Transverse colon (tissue), 4 donors: Measurements from ENCODE around the gene PPM1H. TPM values are rescaled to one million over a fixed set of nuclear protein-coding genes. Genes with fewer than 3 reads are reported as not detected.
"Not testable (repeated sequence)": the region's sequence is repeated elsewhere in the genome, so short reads cannot be mapped to it uniquely, and the experiment has no call there.

Source experiments
- DNase-seq: peaks from one replicate; pipeline ENCODE4 v3.0.0-alpha.2; 2019
- H3K27ac ChIP-seq, 4 donors: fragments of 200-600 bp; sonication (generic); 2 replicates each; pipeline ENCODE4 v1.5.1; 2016 to 2018; ENCODE audit warnings: inconsistent platforms in 4 of 4
- H3K27me3 ChIP-seq: fragments of 200-600 bp; sonication (generic); 2 replicates; pipeline ENCODE4 v1.5.1; 2017; ENCODE audit warnings: inconsistent platforms
- H3K36me3 ChIP-seq, 4 donors: fragments of 200-600 bp; sonication (generic); 2 replicates each; pipeline ENCODE4 v1.5.1; 2017 to 2019; ENCODE audit warnings: inconsistent platforms in 4 of 4
- H3K4me1 ChIP-seq, 4 donors: fragments of 200-600 bp; sonication (generic); 2 replicates each; pipeline ENCODE4 v1.5.1; 2017 to 2020; ENCODE audit warnings: inconsistent platforms in 4 of 4
- H3K4me3 ChIP-seq, 4 donors: fragments of 200-600 bp; sonication (generic); 1 replicate in 1 of 4; 2 replicates in 3 of 4; pipeline versions ENCODE4 v1.5.1 to v1.6.1; 2017 to 2019; ENCODE audit warnings: inconsistent platforms in 4 of 4
- H3K9me3 ChIP-seq, 2 donors: fragments of 200-600 bp; sonication (generic); 2 replicates each; pipeline ENCODE4 v1.5.1; 2017 to 2019; ENCODE audit warnings: inconsistent platforms in 2 of 2
- EP300 ChIP-seq: sonication (generic); formaldehyde crosslinking; IDR thresholded peaks from one replicate; pipeline ENCODE4 v1.6.1; 2017; ENCODE audit warnings: antibody characterized with exemption, low read depth
- POLR2A ChIP-seq: fragments of 450-650 bp; IDR thresholded peaks from one replicate; pipeline ENCODE4 v1.6.1; 2016; ENCODE audit warnings: antibody characterized with exemption, mild to moderate bottlenecking, moderate library complexity
- POLR2AphosphoS5 ChIP-seq, 3 donors: sonication (generic); formaldehyde crosslinking; IDR thresholded peaks; one replicate each; pipeline ENCODE4 v1.6.1; 2016; ENCODE audit warnings: antibody characterized with exemption in 3 of 3
- WGBS, 2 donors: methylation state at CpG; one replicate each; pipeline ENCODE4 v1.1.5; 2018; ENCODE audit warnings: low coverage in 1 of 2; 5-methylcytosine and 5-hydroxymethylcytosine counted together
- in situ Hi-C, 4 donors: fragments of 200-750 bp; cut with MboI; loops; one replicate each; pipeline versions ENCODE4 v1.15.0 to v1.15.1; 2017; ENCODE audit warnings: low sequenced_read_pairs in 3 of 4, low pct_ligation_motif_present in 1 of 4, low pct_unique_long_range_greater_than_20kb in 1 of 4
- intact Hi-C: fragments of 100-400 bp; cut with DNase I; formaldehyde crosslinking; loops from one replicate; pipeline ENCODE4 v1.15.1; 2023; ENCODE audit warnings: low total_unique reads
- total RNA-seq, 4 donors: library from RNA; depleted of rRNA; stranded (reverse); fragments of >200 nt; gene quantifications; one replicate each; pipeline ENCODE4 v1.1.0, GENCODE V29; 2016
- TF ChIP-seq, protein P1 (sequence below), 5 experiments: fragments of 200-600 bp in 3 of 5; fragments of 450-650 bp in 2 of 5; sonication (generic) in 3 of 5; IDR thresholded peaks; 1 replicate in 2 of 5; 2 replicates in 3 of 5; pipeline ENCODE4 v1.5.1; 2016 to 2017; ENCODE audit warnings: antibody characterized with exemption in 5 of 5, inconsistent platforms in 3 of 5, mild to moderate bottlenecking in 2 of 5, moderate library complexity in 1 of 5

PPM1H gene
- total RNA-seq, 4 donors from 2014 or later = 0.37 to 3.2 (median 2.8) TPM

DNA sequence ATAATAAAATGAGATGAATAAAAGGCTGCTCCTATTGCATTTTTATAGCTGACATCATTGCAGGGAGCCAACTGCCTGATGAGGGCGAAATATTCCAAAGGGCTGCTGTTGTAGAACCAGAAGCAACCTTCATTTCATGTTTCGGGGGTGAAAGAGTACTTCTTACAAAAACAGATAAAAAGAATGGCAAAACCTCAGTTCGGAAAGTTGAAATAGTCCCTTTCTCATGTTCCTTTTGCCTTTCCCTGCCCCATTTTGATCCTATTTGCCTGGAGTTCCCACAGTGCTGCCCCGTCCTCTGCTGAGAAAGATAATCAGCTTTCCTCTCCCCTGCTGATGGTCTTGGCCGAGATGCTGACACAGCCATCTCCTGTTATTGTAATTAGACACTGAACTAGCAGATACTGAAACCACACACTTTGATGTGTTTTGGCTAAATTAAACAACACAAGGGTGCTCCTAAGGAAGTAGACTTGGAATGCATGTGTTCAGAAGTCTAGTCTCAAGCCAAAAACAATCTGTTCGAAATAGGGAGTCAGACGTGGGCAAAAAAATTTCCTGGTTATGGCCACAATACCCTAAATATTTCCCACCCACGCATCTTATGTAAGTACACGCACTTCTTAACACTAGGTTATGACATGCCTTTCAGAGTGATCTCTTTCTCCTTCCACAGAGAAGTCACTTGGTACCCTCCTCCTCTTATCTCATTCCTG is 117.2 kb downstream of the PPM1H start:
- 62 to 64% methylated on average over 9 of the region's 9 CpGs for WGBS, 2 donors

DNA sequence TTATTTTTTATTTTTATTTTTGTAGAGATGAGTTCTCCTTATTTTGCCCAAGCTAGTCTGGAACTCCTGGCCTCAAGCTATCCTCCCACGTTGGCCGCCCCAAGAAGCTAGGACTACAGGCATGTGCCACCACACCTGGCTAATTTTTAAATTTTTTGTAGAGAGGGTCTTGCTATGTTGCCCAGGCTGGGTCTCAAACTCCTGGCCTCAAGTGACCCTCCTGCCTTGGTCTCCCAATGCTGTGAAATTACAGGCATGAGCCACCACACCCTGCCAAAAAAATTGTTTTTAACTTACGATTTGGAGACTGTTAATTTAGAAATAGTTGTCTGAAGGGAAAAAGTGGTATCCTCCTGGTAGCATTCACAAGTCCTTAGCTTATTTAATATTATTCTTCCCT is 120.7 kb downstream of the PPM1H start:
- DNase-seq = no peak
- TF ChIP-seq EP300 (no peak), POLR2AphosphoS5 (IDR thresholded peaks at IDR 0.05) (no peak), POLR2A (no peak)
- TF ChIP-seq, protein P1, sequence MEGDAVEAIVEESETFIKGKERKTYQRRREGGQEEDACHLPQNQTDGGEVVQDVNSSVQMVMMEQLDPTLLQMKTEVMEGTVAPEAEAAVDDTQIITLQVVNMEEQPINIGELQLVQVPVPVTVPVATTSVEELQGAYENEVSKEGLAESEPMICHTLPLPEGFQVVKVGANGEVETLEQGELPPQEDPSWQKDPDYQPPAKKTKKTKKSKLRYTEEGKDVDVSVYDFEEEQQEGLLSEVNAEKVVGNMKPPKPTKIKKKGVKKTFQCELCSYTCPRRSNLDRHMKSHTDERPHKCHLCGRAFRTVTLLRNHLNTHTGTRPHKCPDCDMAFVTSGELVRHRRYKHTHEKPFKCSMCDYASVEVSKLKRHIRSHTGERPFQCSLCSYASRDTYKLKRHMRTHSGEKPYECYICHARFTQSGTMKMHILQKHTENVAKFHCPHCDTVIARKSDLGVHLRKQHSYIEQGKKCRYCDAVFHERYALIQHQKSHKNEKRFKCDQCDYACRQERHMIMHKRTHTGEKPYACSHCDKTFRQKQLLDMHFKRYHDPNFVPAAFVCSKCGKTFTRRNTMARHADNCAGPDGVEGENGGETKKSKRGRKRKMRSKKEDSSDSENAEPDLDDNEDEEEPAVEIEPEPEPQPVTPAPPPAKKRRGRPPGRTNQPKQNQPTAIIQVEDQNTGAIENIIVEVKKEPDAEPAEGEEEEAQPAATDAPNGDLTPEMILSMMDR (IDR thresholded peaks at IDR 0.05) = no peak
- H3K4me3 ChIP-seq = no peak overlapping the region
- no peak overlapping the region for H3K27ac ChIP-seq
- intact Hi-C loops = no loop called here
- in situ Hi-C loops = no loop called here
- H3K4me1 ChIP-seq = peaks cover 0 to 6% (median 2%) of the 10 kb centered on the region in 4 donors
- no peaks in the 10 kb centered on the region for H3K36me3 ChIP-seq
- no peaks in the 10 kb centered on the region for H3K27me3 ChIP-seq
- WGBS, 2 donors = 83 to 89% methylated on average over 1 to 3 of the region's 3 CpGs
- H3K9me3 ChIP-seq = no peaks in the 10 kb centered on the region

More for the DNA sequence above, 117.2 kb downstream of the PPM1H start:
- Histone ChIP-seq H3K27me3 (no peaks in the 10 kb centered on the region), H3K9me3 (no peaks in the 10 kb centered on the region), H3K27ac (no peak overlapping the region), H3K36me3 (no peaks in the 10 kb centered on the region), H3K4me1 (peaks cover 0 to 6% (median 2%) of the 10 kb centered on the region in 4 donors), H3K4me3 (no peak overlapping the region)
- intact Hi-C loops (no loop called here), in situ Hi-C loops (no loop called here)
- DNase-seq = no peak
- TF ChIP-seq, protein P1 (IDR thresholded peaks at IDR 0.05) = no peak
- TF ChIP-seq EP300 (no peak), POLR2A (no peak), POLR2AphosphoS5 (IDR thresholded peaks at IDR 0.05) (no peak)

DNA sequence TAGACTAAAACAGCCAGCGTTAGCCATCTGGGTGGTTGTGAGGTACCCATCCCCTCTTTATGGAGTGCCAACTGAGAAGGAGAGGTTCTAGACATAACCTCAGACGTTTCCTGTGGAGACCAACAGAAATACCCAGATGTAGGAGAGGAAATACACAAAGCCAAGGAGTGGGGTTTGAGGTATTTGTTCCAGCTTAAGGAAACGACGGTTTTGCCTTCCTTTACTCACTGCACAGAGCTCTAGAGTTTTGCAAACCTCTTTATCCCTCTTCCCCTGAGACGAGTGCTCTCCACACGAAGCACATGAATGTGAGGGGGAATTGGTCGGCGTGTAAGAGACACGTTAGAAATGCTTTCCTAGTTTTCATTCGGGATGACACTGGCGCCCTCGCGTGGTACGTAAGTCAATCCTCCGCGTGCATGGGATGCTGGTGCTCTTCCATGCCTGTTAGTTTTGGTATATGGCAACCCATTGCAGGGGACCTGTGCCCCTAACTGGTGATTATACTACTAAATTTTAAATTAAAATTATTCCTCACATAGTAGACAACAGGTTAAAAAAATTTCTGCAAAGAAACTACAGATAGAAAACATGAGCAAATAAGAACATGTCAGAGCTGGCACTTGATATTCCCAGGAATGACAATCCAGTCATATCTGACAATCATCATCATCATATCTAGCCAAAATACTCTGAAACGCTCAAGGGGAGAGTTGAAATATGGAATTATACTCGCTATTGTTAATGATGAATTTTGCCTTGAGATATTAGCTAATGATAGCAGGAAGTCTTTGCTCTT is 121.7 kb downstream of the PPM1H start:
- Histone ChIP-seq H3K9me3 (no peaks in the 10 kb centered on the region), H3K27me3 (no peaks in the 10 kb centered on the region), H3K36me3 (no peaks in the 10 kb centered on the region), H3K27ac (no peak overlapping the region), H3K4me3 (peak overlapping the region in 1 of 4 donors; percentile 5), H3K4me1 (peaks cover 0 to 6% (median 2%) of the 10 kb centered on the region in 4 donors)
- TF ChIP-seq POLR2AphosphoS5 (IDR thresholded peaks at IDR 0.05) = no peak
- TF ChIP-seq, protein P1 (IDR thresholded peaks at IDR 0.05) = peak; percentile 23 to 54 (median 42)
- TF ChIP-seq EP300 = no peak
- no peak for TF ChIP-seq POLR2A
- intact Hi-C loops = no loop called here
- WGBS, 2 donors = 23 to 28% methylated on average over 16 to 18 of the region's 18 CpGs
- in situ Hi-C loops = no loop called here
- peak; percentile 45 for DNase-seq

- in situ Hi-C loops, DNase-seq, intact Hi-C loops, H3K4me1 ChIP-seq, H3K27me3 ChIP-seq, H3K36me3 ChIP-seq, H3K27ac ChIP-seq, H3K4me3 ChIP-seq, H3K9me3 ChIP-seq: not testable (repeated sequence)
- WGBS, 2 donors = 85 to 86% methylated on average over 4 of the region's 4 CpGs
These were observed 123.5 kb downstream of the PPM1H start for GRCh38 chr12:62811481-62811880.
